Vagina (tissue), 2 donors: ENCODE measurements around the gene UGT2B17. TPM values are rescaled to one million over a fixed set of nuclear protein-coding genes. Genes with fewer than 3 reads are reported as not detected.
"Not testable (repeated sequence)": the region's sequence is repeated elsewhere in the genome, so short reads cannot be mapped to it uniquely, and the experiment has no call there.

ENCODE experiments used
- DNase-seq, 2 donors: peaks; one replicate each; pipeline ENCODE4 v3.0.0-alpha.2; 2017; ENCODE audit errors: extremely low spot score in 2 of 2
- H3K27ac ChIP-seq: fragments of 200-600 bp; sonication (generic); one replicate; pipeline ENCODE4 v1.5.1; 2019
- H3K27me3 ChIP-seq: fragments of 200-600 bp; sonication (generic); one replicate; pipeline ENCODE4 v1.5.1; 2019
- H3K36me3 ChIP-seq, 2 donors: fragments of 200-600 bp; sonication (generic); one replicate each; pipeline ENCODE4 v1.5.1; 2017 to 2019
- H3K4me1 ChIP-seq: fragments of 200-600 bp; sonication (generic); one replicate; pipeline ENCODE4 v1.5.1; 2019
- H3K4me3 ChIP-seq, 2 donors: fragments of 200-600 bp; sonication (generic); 1 replicate in 1 of 2; 2 replicates in 1 of 2; pipeline ENCODE4 v1.5.1; 2016 to 2019
- H3K9me3 ChIP-seq: fragments of 200-600 bp; sonication (generic); one replicate; pipeline ENCODE4 v1.5.1; 2019
- POLR2A ChIP-seq, 2 donors: fragments of 450-650 bp; IDR thresholded peaks; one replicate each; pipeline ENCODE4 v1.6.1; 2017; ENCODE audit warnings: antibody characterized with exemption in 2 of 2, mild to moderate bottlenecking in 2 of 2, moderate library complexity in 2 of 2
- POLR2AphosphoS5 ChIP-seq, 2 donors: sonication (generic); formaldehyde crosslinking; IDR thresholded peaks; one replicate each; pipeline ENCODE4 v1.9.0; 2017; ENCODE audit warnings: antibody characterized with exemption in 2 of 2, mild to moderate bottlenecking in 2 of 2, low read depth in 1 of 2; ENCODE audit not compliant: insufficient read depth in 1 of 2
- intact Hi-C: fragments of 100-400 bp; cut with DNase I; formaldehyde crosslinking; loops from one replicate; pipeline ENCODE4 v1.15.1; 2023
- total RNA-seq: library from RNA; depleted of rRNA; stranded (reverse); fragments of >200 nt; gene quantifications from one replicate; pipeline ENCODE4 v1.2.3, GENCODE V29; 2016
- TF ChIP-seq, protein P1 (sequence below), 3 experiments: fragments of 450-650 bp in 2 of 3; fragments of 200-600 bp in 1 of 3; sonication (generic) in 1 of 3; IDR thresholded peaks; one replicate each; pipeline ENCODE4 v1.5.1; 2017 to 2019; ENCODE audit warnings: antibody characterized with exemption in 3 of 3, mild to moderate bottlenecking in 2 of 3, moderate library complexity in 2 of 3

UGT2B17 gene
- total RNA-seq, 1 donor from 2014 or later: not detected

DNA sequence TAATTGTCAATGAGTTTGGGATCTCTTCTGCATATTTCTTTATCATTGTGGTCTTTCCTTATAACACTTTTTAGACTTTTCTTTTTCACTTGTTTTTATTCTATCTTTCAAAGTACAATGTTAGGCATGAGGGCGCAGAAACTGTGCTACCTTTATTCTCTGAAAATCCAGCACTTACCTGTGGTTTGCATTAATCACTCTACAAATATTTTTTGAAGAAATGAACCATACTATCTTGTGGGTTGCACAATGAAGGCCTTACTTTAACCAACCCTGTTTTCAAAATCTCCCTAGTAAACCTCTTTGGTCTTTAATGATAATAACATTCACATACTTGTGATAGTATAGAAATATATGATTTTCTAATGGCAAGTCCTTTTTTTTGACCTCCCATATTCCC, 11.0 kb downstream of the UGT2B17 start:
- H3K4me3 ChIP-seq, H3K27me3 ChIP-seq, H3K27ac ChIP-seq, H3K36me3 ChIP-seq, H3K4me1 ChIP-seq, H3K9me3 ChIP-seq, DNase-seq, intact Hi-C loops: not testable (repeated sequence)

DNA sequence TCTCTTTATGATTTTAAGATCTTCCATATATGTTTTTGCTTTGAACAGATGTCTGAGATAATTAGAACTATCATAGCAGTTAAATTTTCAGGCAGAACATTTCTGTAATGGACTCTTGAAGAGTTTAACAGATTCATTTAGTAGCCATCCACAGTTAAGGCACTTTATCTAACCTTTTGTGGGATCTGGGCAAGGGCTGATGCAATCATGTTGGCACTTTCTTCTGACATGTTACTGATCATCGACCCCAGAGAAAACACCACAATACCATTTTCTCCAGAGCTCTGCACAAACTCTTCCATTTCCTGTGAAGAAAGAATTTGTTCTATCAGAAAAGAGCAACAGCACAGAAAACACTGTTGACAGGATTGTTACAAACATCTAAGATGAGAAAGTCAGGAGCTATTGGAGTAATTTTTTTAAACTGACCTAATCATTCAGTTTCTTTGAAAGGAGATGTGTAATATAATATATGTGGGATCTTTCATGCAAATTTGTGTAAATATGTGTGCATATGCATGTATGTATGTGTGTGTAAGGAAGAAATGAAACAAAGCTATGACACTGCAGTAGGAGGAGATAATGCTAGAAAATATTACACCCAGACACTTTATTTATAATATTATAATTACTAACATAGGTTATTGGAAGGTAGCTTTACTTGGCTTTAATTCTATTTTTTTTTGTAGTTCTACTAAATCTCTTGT, 15.6 kb downstream of the UGT2B17 start:
- H3K27me3 ChIP-seq, H3K4me1 ChIP-seq, H3K27ac ChIP-seq, DNase-seq, intact Hi-C loops, H3K9me3 ChIP-seq, H3K36me3 ChIP-seq, H3K4me3 ChIP-seq: not testable (repeated sequence)

DNA sequence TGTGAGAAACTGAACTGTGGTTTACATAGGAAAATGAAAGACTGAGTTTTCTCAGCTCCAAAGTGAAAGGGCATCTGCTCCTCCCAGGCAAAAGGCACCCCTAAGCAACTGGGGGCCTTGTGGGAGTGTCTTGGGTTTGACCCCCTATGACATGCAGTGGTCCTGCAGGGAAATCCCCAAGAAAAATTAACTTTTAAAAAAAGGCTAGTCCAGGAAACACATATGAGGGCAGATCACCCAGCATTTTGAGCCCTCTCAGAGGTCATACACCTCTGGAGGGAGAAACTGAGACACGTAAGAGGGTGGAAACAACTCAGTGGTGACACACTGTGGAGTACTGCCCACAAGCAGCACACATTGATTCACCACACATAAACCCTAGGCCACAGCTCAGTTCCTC, 22.3 kb downstream of the UGT2B17 start:
- H3K27me3 ChIP-seq, H3K27ac ChIP-seq, H3K4me3 ChIP-seq, H3K9me3 ChIP-seq, H3K36me3 ChIP-seq, intact Hi-C loops, H3K4me1 ChIP-seq, DNase-seq: not testable (repeated sequence)

DNA sequence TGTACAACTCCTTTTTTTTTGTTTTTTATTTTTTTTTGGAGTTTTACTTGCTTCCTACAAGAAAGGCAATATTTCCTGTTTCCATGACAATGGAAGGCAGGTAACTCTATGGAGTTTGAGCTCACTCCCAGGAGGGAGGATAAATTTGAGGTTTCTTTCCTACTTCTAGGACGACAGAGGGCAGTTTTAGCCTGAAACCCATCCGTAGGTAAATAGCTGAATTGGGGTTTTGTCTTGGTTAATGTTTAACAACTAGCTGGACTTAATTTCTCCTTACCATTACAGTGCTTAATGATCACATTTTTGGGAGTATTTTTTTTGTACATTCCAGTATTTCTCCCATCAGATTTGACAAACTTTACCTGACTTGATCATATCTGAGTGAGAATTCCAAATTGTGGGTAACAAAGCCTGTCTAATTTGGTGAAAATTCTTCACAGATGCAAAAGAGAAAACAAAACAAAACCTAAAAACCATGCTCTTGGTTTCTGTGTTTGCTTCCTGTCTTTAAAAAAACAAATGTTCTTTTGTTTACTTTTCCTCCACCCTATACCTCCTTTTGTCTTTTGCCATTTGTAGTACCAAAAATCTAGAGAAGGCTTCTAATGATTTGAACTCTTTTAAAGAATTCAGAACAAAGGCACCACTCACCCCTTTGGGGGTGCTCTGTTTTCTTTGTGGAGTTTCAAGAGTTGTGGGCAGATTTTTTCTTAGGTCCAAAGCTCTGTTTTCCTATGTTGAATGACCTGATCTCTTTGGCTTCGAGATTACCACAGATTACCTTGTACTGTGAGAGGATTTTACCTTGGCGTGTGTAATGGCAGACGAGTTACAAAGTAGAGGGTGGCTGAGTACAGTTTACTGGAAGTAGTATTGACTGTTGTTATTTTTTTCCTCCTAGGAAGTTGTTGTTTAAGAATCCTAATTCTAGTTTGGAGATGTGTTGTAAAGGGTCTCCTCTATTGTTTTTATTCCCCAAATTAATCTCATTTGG, 23.0 kb downstream of the UGT2B17 start:
- intact Hi-C loops, H3K9me3 ChIP-seq, DNase-seq, H3K4me3 ChIP-seq, H3K27me3 ChIP-seq, H3K4me1 ChIP-seq, H3K27ac ChIP-seq, H3K36me3 ChIP-seq: not testable (repeated sequence)

DNA sequence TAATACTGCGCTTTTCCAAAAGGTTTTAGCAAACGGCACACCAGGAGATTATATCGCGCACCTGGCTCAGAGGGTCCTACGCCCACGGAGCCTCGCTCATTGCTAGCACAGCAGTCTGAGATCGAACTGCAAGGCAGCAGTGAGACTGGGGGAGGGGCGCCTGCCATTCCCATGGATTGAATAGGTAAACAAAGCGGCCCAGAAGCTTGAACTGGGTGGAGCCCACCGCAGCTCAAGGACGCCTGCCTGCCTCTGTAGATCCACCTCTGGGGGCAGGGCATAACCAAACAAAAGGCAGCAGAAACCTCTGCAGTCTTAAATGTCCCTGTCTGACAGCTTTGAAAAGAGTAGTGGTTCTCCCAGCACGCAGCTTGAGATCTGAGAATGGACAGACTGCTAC, 33.4 kb downstream of the UGT2B17 start:
- H3K27me3 ChIP-seq, H3K27ac ChIP-seq, H3K36me3 ChIP-seq, H3K4me3 ChIP-seq, DNase-seq, intact Hi-C loops, H3K9me3 ChIP-seq, H3K4me1 ChIP-seq: not testable (repeated sequence)

DNA sequence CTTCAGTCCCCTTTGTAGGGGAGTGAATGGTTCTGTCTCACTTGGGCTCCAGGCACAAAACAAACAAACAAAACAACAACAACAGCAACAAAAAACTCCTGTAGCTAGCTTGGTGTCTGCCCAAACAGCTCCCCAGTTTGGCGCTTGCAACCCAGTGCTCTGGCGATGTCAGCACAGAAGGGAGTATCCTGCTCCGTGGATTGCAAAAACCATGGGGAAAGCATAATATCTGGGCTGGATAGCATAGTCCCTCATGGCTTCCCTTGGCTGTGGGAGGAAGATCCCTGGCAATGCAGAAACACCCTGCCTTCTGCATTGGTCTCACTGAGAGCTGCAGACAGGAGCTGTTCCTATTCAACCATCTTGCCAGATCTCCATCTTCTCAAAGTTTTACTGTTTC, 39.7 kb downstream of the UGT2B17 start:
- H3K4me3 ChIP-seq: no peak overlapping the region
- H3K27ac ChIP-seq: no peak overlapping the region
- intact Hi-C loops: no loop called here
- H3K4me1 ChIP-seq: no peaks in the 10 kb centered on the region
- no peaks in the 10 kb centered on the region for H3K27me3 ChIP-seq
- no peak for TF ChIP-seq POLR2A (IDR thresholded peaks at IDR 0.05)
- no peak for TF ChIP-seq POLR2AphosphoS5 (IDR thresholded peaks at IDR 0.05; ENCODE audit: insufficient read depth in 1 of 2, low read depth in 1 of 2)
- TF ChIP-seq, protein P1, sequence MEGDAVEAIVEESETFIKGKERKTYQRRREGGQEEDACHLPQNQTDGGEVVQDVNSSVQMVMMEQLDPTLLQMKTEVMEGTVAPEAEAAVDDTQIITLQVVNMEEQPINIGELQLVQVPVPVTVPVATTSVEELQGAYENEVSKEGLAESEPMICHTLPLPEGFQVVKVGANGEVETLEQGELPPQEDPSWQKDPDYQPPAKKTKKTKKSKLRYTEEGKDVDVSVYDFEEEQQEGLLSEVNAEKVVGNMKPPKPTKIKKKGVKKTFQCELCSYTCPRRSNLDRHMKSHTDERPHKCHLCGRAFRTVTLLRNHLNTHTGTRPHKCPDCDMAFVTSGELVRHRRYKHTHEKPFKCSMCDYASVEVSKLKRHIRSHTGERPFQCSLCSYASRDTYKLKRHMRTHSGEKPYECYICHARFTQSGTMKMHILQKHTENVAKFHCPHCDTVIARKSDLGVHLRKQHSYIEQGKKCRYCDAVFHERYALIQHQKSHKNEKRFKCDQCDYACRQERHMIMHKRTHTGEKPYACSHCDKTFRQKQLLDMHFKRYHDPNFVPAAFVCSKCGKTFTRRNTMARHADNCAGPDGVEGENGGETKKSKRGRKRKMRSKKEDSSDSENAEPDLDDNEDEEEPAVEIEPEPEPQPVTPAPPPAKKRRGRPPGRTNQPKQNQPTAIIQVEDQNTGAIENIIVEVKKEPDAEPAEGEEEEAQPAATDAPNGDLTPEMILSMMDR (IDR thresholded peaks at IDR 0.05): no peak
- no peaks in the 10 kb centered on the region for H3K36me3 ChIP-seq
- no peaks in the 10 kb centered on the region for H3K9me3 ChIP-seq
- no peak for DNase-seq

DNA sequence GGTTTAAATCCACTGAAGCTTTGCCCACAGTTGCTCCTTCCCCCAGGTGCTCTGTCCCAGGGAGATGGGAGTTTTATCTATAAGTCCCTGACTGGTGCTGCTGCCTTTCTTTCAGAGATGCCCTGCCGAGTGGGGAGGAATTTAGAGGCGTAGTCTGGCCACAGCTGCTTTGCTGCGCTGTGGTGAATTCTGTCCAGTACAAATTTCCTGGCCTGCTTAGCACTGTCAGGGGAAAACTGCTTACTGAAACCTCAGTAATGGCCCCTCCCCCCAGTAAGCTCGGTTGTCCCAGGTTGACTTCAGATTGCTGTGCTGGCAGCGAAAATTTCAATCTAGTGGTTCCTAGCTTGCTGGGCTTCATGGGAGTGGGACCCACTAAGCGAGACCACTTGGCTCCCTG, 40.1 kb downstream of the UGT2B17 start:
- intact Hi-C loops: no loop called here
- Histone ChIP-seq H3K9me3 (no peaks in the 10 kb centered on the region), H3K36me3 (no peaks in the 10 kb centered on the region), H3K27ac (no peak overlapping the region), H3K27me3 (no peaks in the 10 kb centered on the region), H3K4me3 (no peak overlapping the region), H3K4me1 (no peaks in the 10 kb centered on the region)
- no peak for DNase-seq
- TF ChIP-seq POLR2AphosphoS5 (IDR thresholded peaks at IDR 0.05; ENCODE audit: insufficient read depth in 1 of 2, low read depth in 1 of 2) (no peak), POLR2A (IDR thresholded peaks at IDR 0.05) (no peak)
- TF ChIP-seq, protein P1 (IDR thresholded peaks at IDR 0.05): no peak

DNA sequence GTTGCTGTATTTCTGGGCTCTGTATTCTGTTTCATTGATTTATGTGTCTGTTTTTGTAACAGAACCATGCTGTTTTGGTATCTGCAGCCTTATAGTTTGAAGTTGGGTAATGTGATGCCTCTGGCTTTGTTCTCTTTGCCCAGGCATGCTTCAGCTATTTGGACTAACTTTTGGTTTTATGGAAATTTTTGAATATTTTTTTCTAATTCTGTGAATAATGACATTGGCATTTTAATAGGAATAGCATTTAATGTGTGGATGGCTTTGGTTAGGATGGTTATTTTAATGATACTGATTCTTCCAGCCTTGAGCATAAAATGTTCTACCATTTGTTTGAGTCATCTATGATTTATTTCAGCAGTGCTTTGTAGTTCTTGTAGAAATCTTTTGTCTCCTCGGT, 53.9 kb downstream of the UGT2B17 start:
- DNase-seq, H3K4me1 ChIP-seq, H3K4me3 ChIP-seq, H3K9me3 ChIP-seq, H3K27ac ChIP-seq, intact Hi-C loops, H3K36me3 ChIP-seq, H3K27me3 ChIP-seq: not testable (repeated sequence)
